K562 (cell line): ENCODE data around the gene PARD3.

Source experiments
- CEBPB ChIP-seq: fragments of 450-650 bp; IDR thresholded peaks from 2 replicates; pipeline ENCODE4 v1.6.1; 2016; ENCODE audit warnings: missing genetic modification characterization, missing compliant biosample characterization
- CEBPG ChIP-seq, 3 experiments: fragments of 200-800 bp in 1 of 3; sonication (Bioruptor generic) in 1 of 3; sonication (generic) in 1 of 3; formaldehyde crosslinking in 1 of 3; IDR thresholded peaks in 2 of 3; conservative IDR thresholded peaks in 1 of 3; 2 replicates each; pipeline versions ENCODE4 v1.6.1 to v1.8.0; 2016 to 2022; ENCODE audit warnings: missing compliant biosample characterization in 2 of 3, missing genetic modification characterization in 2 of 3, mild to moderate bottlenecking in 1 of 3, missing genetic modification reagents in 1 of 3
- RFX5 ChIP-seq: IDR thresholded peaks from 2 replicates; pipeline ENCODE4 v1.6.1; 2011; ENCODE audit warnings: low read depth, mild to moderate bottlenecking, improper control_type of control experiment, low read length
- YBX1 ChIP-seq: fragments of 450-650 bp; IDR thresholded peaks from 2 replicates; pipeline ENCODE4 v1.7.1; 2016; ENCODE audit warnings: mild to moderate bottlenecking
- ZNF121 ChIP-seq: sonication (generic); formaldehyde crosslinking; conservative IDR thresholded peaks from 2 replicates; pipeline ENCODE4 v1.8.0; 2022; ENCODE audit warnings: missing genetic modification reagents
- ZNF431 ChIP-seq: sonication (generic); formaldehyde crosslinking; IDR thresholded peaks from 2 replicates; pipeline ENCODE4 v1.8.0; 2022; ENCODE audit warnings: mild to moderate bottlenecking, missing genetic modification reagents
- TF ChIP-seq, protein P1 (sequence below): fragments of 200-400 bp; formaldehyde crosslinking; IDR thresholded peaks from 2 replicates; pipeline ENCODE4 v1.6.1; 2017; ENCODE audit warnings: mild to moderate bottlenecking, low read depth, low read length, moderate library complexity
- TF ChIP-seq, protein P2 (sequence below), 2 experiments: fragments of 450-650 bp in 1 of 2; sonication (generic) in 1 of 2; formaldehyde crosslinking; conservative IDR thresholded peaks; 2 replicates each; pipeline versions ENCODE4 v1.4.0 to v1.8.1; 2020 to 2022; ENCODE audit warnings: mild to moderate bottlenecking in 1 of 2, missing genetic modification reagents in 1 of 2
- TF ChIP-seq, protein P3 (sequence below), 2 experiments: fragments of 450-650 bp in 1 of 2; sonication (generic) in 1 of 2; formaldehyde crosslinking in 1 of 2; IDR thresholded peaks; 2 replicates each; pipeline versions ENCODE4 v1.7.1 to v1.9.0; 2016 to 2022; ENCODE audit warnings: inconsistent platforms in 1 of 2, mild to moderate bottlenecking in 1 of 2, missing genetic modification reagents in 1 of 2
- TF ChIP-seq, protein P4 (sequence below), 3 experiments: IDR thresholded peaks in 2 of 3; conservative IDR thresholded peaks in 1 of 3; 2 replicates each; pipeline ENCODE4 v1.5.1; 2011 to 2012; ENCODE audit warnings: low read length in 3 of 3, mild to moderate bottlenecking in 3 of 3, control low read depth in 2 of 3, improper control_type of control experiment in 1 of 3, inconsistent platforms in 1 of 3, low read depth in 1 of 3, mixed read lengths in 1 of 3, moderate library complexity in 1 of 3; ENCODE audit not compliant: insufficient read depth in 2 of 3
- TF ChIP-seq, protein P5 (sequence below): IDR thresholded peaks from 2 replicates; pipeline ENCODE4 v1.6.1; 2014; ENCODE audit warnings: antibody characterized with exemption

DNA sequence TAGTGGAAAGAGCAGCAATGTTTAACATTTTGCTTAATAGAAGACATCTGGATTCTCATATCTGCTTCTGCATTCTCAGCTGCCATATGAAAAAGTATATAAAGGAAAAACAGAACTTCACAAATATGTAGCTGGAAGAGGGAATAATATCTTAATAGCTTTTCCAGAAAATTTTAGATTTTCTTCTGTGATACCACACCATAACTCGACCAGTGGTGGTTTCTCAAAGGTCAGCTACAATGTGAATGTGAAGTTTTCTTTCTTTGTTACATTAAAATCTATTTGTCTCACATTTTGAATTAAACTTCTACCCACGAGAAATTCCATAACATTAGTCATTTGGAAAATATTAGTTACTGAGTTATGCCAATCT lies 339.8 kb downstream of the PARD3 start:
- TF ChIP-seq, protein P1, sequence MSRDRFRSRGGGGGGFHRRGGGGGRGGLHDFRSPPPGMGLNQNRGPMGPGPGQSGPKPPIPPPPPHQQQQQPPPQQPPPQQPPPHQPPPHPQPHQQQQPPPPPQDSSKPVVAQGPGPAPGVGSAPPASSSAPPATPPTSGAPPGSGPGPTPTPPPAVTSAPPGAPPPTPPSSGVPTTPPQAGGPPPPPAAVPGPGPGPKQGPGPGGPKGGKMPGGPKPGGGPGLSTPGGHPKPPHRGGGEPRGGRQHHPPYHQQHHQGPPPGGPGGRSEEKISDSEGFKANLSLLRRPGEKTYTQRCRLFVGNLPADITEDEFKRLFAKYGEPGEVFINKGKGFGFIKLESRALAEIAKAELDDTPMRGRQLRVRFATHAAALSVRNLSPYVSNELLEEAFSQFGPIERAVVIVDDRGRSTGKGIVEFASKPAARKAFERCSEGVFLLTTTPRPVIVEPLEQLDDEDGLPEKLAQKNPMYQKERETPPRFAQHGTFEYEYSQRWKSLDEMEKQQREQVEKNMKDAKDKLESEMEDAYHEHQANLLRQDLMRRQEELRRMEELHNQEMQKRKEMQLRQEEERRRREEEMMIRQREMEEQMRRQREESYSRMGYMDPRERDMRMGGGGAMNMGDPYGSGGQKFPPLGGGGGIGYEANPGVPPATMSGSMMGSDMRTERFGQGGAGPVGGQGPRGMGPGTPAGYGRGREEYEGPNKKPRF, result no peak
- TF ChIP-seq ZNF121 (CRISPR knock-in tag), result no peak
- TF ChIP-seq, protein P2, sequence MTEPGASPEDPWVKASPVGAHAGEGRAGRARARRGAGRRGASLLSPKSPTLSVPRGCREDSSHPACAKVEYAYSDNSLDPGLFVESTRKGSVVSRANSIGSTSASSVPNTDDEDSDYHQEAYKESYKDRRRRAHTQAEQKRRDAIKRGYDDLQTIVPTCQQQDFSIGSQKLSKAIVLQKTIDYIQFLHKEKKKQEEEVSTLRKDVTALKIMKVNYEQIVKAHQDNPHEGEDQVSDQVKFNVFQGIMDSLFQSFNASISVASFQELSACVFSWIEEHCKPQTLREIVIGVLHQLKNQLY (CRISPR knock-in tag; conservative IDR thresholded peaks at IDR 0.05), result no peak
- TF ChIP-seq ZNF431 (CRISPR knock-in tag), result no peak
- TF ChIP-seq, protein P3, sequence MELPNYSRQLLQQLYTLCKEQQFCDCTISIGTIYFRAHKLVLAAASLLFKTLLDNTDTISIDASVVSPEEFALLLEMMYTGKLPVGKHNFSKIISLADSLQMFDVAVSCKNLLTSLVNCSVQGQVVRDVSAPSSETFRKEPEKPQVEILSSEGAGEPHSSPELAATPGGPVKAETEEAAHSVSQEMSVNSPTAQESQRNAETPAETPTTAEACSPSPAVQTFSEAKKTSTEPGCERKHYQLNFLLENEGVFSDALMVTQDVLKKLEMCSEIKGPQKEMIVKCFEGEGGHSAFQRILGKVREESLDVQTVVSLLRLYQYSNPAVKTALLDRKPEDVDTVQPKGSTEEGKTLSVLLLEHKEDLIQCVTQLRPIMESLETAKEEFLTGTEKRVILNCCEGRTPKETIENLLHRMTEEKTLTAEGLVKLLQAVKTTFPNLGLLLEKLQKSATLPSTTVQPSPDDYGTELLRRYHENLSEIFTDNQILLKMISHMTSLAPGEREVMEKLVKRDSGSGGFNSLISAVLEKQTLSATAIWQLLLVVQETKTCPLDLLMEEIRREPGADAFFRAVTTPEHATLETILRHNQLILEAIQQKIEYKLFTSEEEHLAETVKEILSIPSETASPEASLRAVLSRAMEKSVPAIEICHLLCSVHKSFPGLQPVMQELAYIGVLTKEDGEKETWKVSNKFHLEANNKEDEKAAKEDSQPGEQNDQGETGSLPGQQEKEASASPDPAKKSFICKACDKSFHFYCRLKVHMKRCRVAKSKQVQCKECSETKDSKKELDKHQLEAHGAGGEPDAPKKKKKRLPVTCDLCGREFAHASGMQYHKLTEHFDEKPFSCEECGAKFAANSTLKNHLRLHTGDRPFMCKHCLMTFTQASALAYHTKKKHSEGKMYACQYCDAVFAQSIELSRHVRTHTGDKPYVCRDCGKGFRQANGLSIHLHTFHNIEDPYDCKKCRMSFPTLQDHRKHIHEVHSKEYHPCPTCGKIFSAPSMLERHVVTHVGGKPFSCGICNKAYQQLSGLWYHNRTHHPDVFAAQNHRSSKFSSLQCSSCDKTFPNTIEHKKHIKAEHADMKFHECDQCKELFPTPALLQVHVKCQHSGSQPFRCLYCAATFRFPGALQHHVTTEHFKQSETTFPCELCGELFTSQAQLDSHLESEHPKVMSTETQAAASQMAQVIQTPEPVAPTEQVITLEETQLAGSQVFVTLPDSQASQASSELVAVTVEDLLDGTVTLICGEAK (IDR thresholded peaks at IDR 0.05), result no peak
- TF ChIP-seq, protein P3 (CRISPR knock-in tag; IDR thresholded peaks at IDR 0.05), result no peak
- no peak for TF ChIP-seq CEBPB
- TF ChIP-seq, protein P4, sequence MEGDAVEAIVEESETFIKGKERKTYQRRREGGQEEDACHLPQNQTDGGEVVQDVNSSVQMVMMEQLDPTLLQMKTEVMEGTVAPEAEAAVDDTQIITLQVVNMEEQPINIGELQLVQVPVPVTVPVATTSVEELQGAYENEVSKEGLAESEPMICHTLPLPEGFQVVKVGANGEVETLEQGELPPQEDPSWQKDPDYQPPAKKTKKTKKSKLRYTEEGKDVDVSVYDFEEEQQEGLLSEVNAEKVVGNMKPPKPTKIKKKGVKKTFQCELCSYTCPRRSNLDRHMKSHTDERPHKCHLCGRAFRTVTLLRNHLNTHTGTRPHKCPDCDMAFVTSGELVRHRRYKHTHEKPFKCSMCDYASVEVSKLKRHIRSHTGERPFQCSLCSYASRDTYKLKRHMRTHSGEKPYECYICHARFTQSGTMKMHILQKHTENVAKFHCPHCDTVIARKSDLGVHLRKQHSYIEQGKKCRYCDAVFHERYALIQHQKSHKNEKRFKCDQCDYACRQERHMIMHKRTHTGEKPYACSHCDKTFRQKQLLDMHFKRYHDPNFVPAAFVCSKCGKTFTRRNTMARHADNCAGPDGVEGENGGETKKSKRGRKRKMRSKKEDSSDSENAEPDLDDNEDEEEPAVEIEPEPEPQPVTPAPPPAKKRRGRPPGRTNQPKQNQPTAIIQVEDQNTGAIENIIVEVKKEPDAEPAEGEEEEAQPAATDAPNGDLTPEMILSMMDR (IDR thresholded peaks at IDR 0.05 in 2 of 3, conservative IDR thresholded peaks at IDR 0.05 in 1 of 3; ENCODE audit: insufficient read depth in 2 of 3, low read depth in 1 of 3, low read length in 3 of 3), result no peak
- TF ChIP-seq CEBPG (CRISPR knock-in tag; IDR thresholded peaks at IDR 0.05), result no peak
- TF ChIP-seq CEBPG (tag; conservative IDR thresholded peaks at IDR 0.05 in 1 of 2, IDR thresholded peaks at IDR 0.05 in 1 of 2), result no peak
- no peak for TF ChIP-seq RFX5
- TF ChIP-seq YBX1, result no peak
- TF ChIP-seq, protein P5, sequence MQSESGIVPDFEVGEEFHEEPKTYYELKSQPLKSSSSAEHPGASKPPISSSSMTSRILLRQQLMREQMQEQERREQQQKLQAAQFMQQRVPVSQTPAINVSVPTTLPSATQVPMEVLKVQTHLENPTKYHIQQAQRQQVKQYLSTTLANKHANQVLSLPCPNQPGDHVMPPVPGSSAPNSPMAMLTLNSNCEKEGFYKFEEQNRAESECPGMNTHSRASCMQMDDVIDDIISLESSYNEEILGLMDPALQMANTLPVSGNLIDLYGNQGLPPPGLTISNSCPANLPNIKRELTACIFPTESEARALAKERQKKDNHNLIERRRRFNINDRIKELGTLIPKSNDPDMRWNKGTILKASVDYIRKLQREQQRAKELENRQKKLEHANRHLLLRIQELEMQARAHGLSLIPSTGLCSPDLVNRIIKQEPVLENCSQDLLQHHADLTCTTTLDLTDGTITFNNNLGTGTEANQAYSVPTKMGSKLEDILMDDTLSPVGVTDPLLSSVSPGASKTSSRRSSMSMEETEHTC, result no peak
